DMS153 treated with DMSO at 0.1 percent for 48 hours (cell line): ENCODE measurements around the gene VASN.
A peak's percentile ranks its signal among the peaks of the same experiment; 100 is the strongest.

Experiments used
- DNase-seq: peaks from one replicate; lab custom pipeline; 2025; ENCODE audit not compliant: unreplicated experiment; lab: John Stamatoyannopoulos, UW

Gene VASN

GRCh38 chr16:4419402-4419959 is 47.8 kb downstream of the VASN start:
- no peak for DNase-seq

DNA sequence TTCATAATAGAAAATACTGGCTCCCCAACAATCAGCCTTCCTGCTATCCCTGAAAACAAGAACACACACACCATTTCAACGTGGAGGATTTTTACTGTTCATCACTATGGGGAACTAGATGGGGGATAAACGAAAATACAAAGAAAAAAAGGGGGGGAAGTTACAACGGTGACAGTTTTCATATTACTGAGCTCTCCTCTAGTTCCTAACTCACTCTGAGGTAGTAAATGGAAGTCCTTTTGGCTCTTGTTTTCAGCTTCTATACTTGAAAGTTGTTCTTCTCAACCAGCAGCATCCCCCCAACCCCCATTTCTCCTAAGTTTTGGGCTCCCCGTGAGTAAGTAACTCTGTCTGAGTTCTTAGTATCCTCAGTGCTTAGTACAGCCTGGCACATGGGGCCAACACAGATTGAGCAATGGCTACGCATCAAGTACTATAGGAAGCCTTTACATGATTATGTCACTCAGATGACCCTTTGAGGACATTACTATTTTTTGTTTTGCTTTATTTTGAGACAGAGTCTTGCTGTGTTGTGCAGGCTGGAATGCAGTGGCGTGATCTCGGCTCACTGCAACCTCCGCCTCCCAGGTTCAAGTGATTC is 49.0 kb downstream of the VASN start:
- DNase-seq: no peak

DNA sequence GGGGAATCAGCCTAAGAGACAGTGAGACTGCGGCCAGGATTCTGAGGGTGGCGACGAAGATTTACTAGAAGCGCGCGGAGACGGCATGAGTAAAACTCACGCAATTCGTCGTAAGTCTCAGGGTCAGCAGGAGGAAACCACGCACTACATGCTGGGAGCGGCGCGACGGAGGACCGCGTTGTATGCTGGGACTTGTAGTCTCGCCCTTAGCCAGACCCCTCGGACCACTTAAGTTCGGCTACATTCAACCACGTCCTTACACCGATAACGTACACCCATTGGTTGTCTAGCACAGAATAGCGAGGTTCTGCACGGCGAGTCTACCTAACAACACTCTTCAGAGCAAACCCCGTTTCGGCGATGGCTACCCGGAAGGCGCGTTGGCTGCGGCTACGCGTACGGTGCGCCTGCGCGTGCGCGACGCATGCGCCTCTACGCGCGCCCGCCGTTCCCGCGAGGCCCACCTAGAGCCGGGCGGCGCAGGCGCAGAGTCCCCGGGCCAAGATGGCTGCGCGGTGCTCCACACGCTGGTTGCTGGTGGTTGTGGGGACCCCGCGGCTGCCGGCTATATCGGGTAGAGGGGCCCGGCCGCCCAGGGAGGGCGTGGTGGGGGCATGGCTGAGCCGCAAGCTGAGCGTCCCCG is 53.9 kb downstream of the VASN start, which contains the start of gene DNAJA3:
Gene DNAJA3 (plus strand): TSS at position 491 of the 643 bp plus-strand sequence. CDS start 14 bp downstream, at position 505.
- peak; percentile 96 for DNase-seq

- DNase-seq: no peak
These were observed 54.5 kb downstream of the VASN start for GRCh38 chr16:4426021-4426684.

- no peak for DNase-seq
These were observed 55.2 kb downstream of the VASN start for GRCh38 chr16:4426722-4427372.

DNA sequence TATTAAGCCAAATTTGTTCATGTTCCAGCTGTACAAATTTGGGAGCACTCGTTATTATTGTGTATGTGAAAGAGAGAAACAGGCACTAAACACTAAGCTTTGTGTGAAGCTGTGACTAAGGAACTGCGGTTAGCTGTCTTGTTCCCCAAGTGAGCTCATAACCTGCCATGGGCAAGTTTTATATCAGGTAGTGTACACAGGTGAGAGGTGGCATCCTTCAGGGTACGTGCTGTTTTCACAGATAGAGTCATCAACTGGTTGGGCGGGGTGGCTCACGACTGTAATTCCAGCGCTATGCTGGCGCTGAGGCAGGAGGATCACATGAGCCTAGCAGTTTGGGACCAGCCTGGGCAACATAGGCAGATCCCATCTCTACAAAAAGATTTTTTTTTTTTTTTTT is 56.9 kb downstream of the VASN start:
- no peak for DNase-seq

DNA sequence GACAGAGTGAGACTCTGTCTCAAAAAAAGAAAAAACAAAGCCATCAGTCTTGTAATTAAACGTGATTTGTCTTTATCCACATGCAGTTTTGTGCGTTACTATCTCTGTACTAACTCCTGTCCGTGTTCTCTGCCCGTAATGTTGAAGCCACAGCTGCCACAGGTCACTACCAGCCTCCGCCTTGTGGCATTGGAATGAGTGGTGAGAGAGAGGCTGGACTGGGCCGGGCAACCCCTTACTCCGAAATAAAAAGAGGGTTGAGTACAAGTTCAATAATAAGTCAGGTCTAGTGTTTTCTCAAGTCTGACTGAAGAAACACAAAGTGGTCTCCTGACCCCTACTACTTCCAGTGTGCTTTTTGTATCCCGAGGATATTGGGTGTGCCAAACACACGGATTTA is 59.4 kb downstream of the VASN start:
- no peak for DNase-seq
